CD4-positive, alpha-beta T cell treated with Interferon gamma for 1 hour (primary cell): ENCODE results near the gene GTPBP3.

ENCODE experiments used
- DNase-seq: peaks from one replicate; pipeline ENCODE4 v3.0.0-alpha.2; 2020

The GTPBP3 gene

GRCh38 chr19:17389288-17389687, 51.9 kb downstream of the GTPBP3 start:
- DNase-seq = no peak

- DNase-seq = no peak
Measured at GRCh38 chr19:17389957-17390664, 52.8 kb downstream of the GTPBP3 start.

DNA sequence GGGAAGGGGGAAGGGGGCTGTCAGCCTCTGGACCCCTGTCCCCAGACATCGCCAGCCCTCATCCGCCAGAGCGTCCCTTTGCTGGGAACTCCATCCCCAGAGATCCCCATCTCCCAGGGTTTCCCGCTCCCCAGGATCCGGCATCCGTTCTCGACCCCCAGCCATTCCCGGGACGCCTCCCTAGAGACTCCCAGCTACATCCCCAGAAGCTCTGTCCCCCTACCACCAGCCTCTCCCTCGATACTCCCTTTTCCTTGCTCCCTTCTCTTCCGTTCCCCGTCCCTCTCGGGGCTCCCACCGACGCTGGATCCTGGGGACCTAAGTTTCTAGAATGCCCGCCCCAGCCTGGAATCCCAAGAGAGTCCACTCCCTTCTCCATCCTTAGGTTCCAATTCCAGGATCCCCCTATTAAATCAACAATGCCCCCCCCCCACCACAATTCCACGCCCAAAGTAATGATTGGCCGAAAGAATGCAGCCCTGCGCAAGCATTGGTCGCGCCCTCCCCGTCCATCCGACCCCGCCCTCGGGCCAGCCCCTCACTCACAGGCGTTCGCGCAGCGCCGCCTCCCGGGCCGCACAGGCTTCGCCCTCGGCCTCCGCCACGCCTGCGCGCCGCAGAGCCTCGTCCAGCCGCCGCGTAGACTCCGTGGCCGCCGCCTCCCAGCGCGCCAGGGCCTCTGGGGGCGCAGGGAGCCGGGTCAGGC, 53.5 kb downstream of the GTPBP3 start:
- DNase-seq = peak; percentile 85

GRCh38 chr19:17391371-17392151, 54.2 kb downstream of the GTPBP3 start:
- no peak for DNase-seq
